ENCODE data around the gene RIPOR2.

The RIPOR2 gene

GRCh38 chr6:24818346-24818745, 117.4 kb downstream of the RIPOR2 start:
- TF ChIP-seq CTCF (IDR thresholded peaks at IDR 0.05; ENCODE audit: insufficient read depth, low read length, missing control alignments) = no peak
- CTCF ChIA-PET = interaction anchor here (0.9 kb wide), 1 partner anchor 38 kb away, joined by 4 read pairs; no protein-coding TSS in a partner anchor
- POLR2A ChIA-PET = no interaction called here
- H3K4me3 ChIP-seq (ENCODE audit: low read depth, low read length) = no peak overlapping the region
- no peak for DNase-seq (ENCODE audit: low read depth, low spot score)

GRCh38 chr6:24809728-24810127, 126.0 kb downstream of the RIPOR2 start:
- no peak for DNase-seq (ENCODE audit: low read depth, low spot score)
- no peak overlapping the region for H3K4me3 ChIP-seq (ENCODE audit: low read depth, low read length)
- CTCF ChIA-PET = no interaction called here
- POLR2A ChIA-PET = no interaction called here
- TF ChIP-seq CTCF (IDR thresholded peaks at IDR 0.05; ENCODE audit: insufficient read depth, low read length, missing control alignments) = no peak

GRCh38 chr6:24807584-24807983, 128.2 kb downstream of the RIPOR2 start:
- POLR2A ChIA-PET = no interaction called here
- no peak for DNase-seq (ENCODE audit: low read depth, low spot score)
- H3K4me3 ChIP-seq (ENCODE audit: low read depth, low read length) = no peak overlapping the region
- TF ChIP-seq CTCF (IDR thresholded peaks at IDR 0.05; ENCODE audit: insufficient read depth, low read length, missing control alignments) = no peak
- CTCF ChIA-PET = no interaction called here

- no peak for DNase-seq (ENCODE audit: low read depth, low spot score)
- POLR2A ChIA-PET = interaction anchor here (0.7 kb wide), 1 partner anchor 178 kb away, joined by 4 read pairs; no protein-coding TSS in a partner anchor
- no peak for TF ChIP-seq CTCF (IDR thresholded peaks at IDR 0.05; ENCODE audit: insufficient read depth, low read length, missing control alignments)
- no peak overlapping the region for H3K4me3 ChIP-seq (ENCODE audit: low read depth, low read length)
- CTCF ChIA-PET = no interaction called here
Observed at GRCh38 chr6:24802271-24803059, 133.3 kb downstream of the RIPOR2 start.

GRCh38 chr6:24799541-24799915, 136.2 kb downstream of the RIPOR2 start:
- ChIA-PET POLR2A (no interaction called here), CTCF (interaction anchor here (1.3 kb wide), 1 partner anchor 268 kb away, joined by 3 read pairs; no protein-coding TSS in a partner anchor)
- TF ChIP-seq CTCF (IDR thresholded peaks at IDR 0.05; ENCODE audit: insufficient read depth, low read length, missing control alignments) = no peak
- no peak for DNase-seq (ENCODE audit: low read depth, low spot score)
- H3K4me3 ChIP-seq (ENCODE audit: low read depth, low read length) = no peak overlapping the region

- POLR2A ChIA-PET = no interaction called here
- no peak for TF ChIP-seq CTCF (IDR thresholded peaks at IDR 0.05; ENCODE audit: insufficient read depth, low read length, missing control alignments)
- CTCF ChIA-PET = interaction anchor here (1.3 kb wide), 1 partner anchor 269 kb away, joined by 3 read pairs; no protein-coding TSS in a partner anchor
- H3K4me3 ChIP-seq (ENCODE audit: low read depth, low read length) = no peak within 1 kb of the TSS
- DNase-seq (ENCODE audit: low read depth, low spot score) = no peak
Observed at GRCh38 chr6:24798740-24799540, 136.8 kb downstream of the RIPOR2 start, which contains the start of gene ARMH2. Gene ARMH2, minus strand, starts transcription at chr6:24798917. Its CDS starts 60 bp downstream, at chr6:24798857.

All from AG04449 (cell line).